SK-N-SH (cell line): ENCODE data around the gene FBXL7. TPM values are rescaled to one million over a fixed set of nuclear protein-coding genes. Genes with fewer than 3 reads are reported as not detected.

Source experiments
- CTCF ChIA-PET: fragments of 300-600, 350-600 bp; formaldehyde crosslinking; extraction: SDS; loops from one replicate; lab custom pipeline; 2021; lab: Yijun Ruan, JAX
- POLR2A ChIA-PET: fragments of 350-600 bp; sonication (Branson Sonifier 250); formaldehyde crosslinking; extraction: SDS; loops from one replicate; lab custom pipeline; 2020; ENCODE audit warnings: antibody characterized with exemption, inconsistent platforms; lab: Yijun Ruan, JAX
- DNase-seq: peaks from one replicate; pipeline ENCODE4 v3.0.0; 2012
- H2AFZ ChIP-seq: fragments of 200-600 bp; sonication (generic); 2 replicates; pipeline ENCODE4 v1.8.1; 2016; ENCODE audit warnings: antibody characterized with exemption, mild to moderate bottlenecking, low read depth
- H3F3A ChIP-seq: fragments of 200-600 bp; sonication (generic); replicated peaks from 2 replicates; pipeline ENCODE3; 2016; ENCODE audit warnings: antibody characterized with exemption, mild to moderate bottlenecking; ENCODE audit not compliant: insufficient read depth
- H3K27ac ChIP-seq, 2 experiments: fragments of 200-500 bp in 1 of 2; fragments of 200-600 bp in 1 of 2; sonication (Bioruptor generic) in 1 of 2; sonication (generic), shearing (Covaris generic) in 1 of 2; 2 replicates each; pipeline versions ENCODE4 v1.5.1 to v1.6.1; 2014 to 2016; ENCODE audit warnings: low read depth in 2 of 2, inconsistent platforms in 1 of 2, low read length in 1 of 2, mild to moderate bottlenecking in 1 of 2, mixed read lengths in 1 of 2
- H3K27me3 ChIP-seq: fragments of 200-600 bp; sonication (generic), shearing (Covaris generic); 2 replicates; pipeline ENCODE4 v1.6.1; 2016; ENCODE audit warnings: mixed run types; ENCODE audit not compliant: insufficient read depth
- H3K36me3 ChIP-seq, 2 experiments: fragments of 200-500 bp in 1 of 2; fragments of 200-600 bp in 1 of 2; sonication (Bioruptor generic) in 1 of 2; sonication (generic) in 1 of 2; replicated peaks in 1 of 2; 2 replicates each; pipeline versions ENCODE3 to v1.5.1; 2014 to 2016; ENCODE audit warnings: low read length in 1 of 2, mild to moderate bottlenecking in 1 of 2; ENCODE audit not compliant: insufficient read depth in 2 of 2, control insufficient read depth in 1 of 2
- H3K4me1 ChIP-seq, 2 experiments: fragments of 200-500 bp in 1 of 2; fragments of 200-600 bp in 1 of 2; sonication (Bioruptor generic) in 1 of 2; sonication (generic), shearing (Covaris generic) in 1 of 2; 2 replicates each; pipeline versions ENCODE4 v1.5.1 to v1.6.1; 2014 to 2016; ENCODE audit warnings: low read depth in 1 of 2, low read length in 1 of 2, mixed run types in 1 of 2; ENCODE audit not compliant: insufficient read depth in 2 of 2, control insufficient read depth in 1 of 2
- H3K4me2 ChIP-seq: fragments of 200-600 bp; sonication (generic), shearing (Covaris generic); 2 replicates; pipeline ENCODE4 v1.6.1; 2017; ENCODE audit warnings: mixed run types
- H3K4me3 ChIP-seq, 2 experiments: fragments of 200-500 bp in 1 of 2; fragments of 200-600 bp in 1 of 2; sonication (Bioruptor generic) in 1 of 2; sonication (generic), shearing (Covaris generic) in 1 of 2; 2 replicates each; pipeline versions ENCODE4 v1.5.1 to v1.8.1; 2014 to 2016; ENCODE audit warnings: low read depth in 2 of 2, inconsistent platforms in 1 of 2, low read length in 1 of 2, mild to moderate bottlenecking in 1 of 2, mixed read lengths in 1 of 2, moderate library complexity in 1 of 2
- H3K79me2 ChIP-seq: fragments of 200-600 bp; sonication (generic); 2 replicates; pipeline ENCODE4 v1.8.1; 2017; ENCODE audit warnings: mild to moderate bottlenecking; ENCODE audit not compliant: insufficient read depth
- H3K9ac ChIP-seq: fragments of 200-600 bp; sonication (generic); 2 replicates; pipeline ENCODE4 v1.6.1; 2017; ENCODE audit warnings: mixed run types
- H3K9me2 ChIP-seq: fragments of 200-600 bp; sonication (generic); 2 replicates; pipeline ENCODE4 v1.6.1; 2017; ENCODE audit warnings: mixed run types
- H3K9me3 ChIP-seq: fragments of 200-600 bp; sonication (generic); 2 replicates; pipeline ENCODE4 v1.6.1; 2017; ENCODE audit warnings: mixed run types, mild to moderate bottlenecking, moderate library complexity
- H4K20me1 ChIP-seq: fragments of 200-600 bp; sonication (generic); 2 replicates; pipeline ENCODE4 v1.6.1; 2017; ENCODE audit warnings: mild to moderate bottlenecking, mixed run types; ENCODE audit not compliant: insufficient read depth
- ELF1 ChIP-seq: IDR thresholded peaks from 2 replicates; pipeline ENCODE4 v1.4.0; 2012
- EP300 ChIP-seq, 2 experiments: IDR thresholded peaks; 2 replicates each; pipeline versions ENCODE4 v1.4.0 to v1.6.1; 2012; ENCODE audit warnings: borderline replicate concordance in 1 of 2, low read depth in 1 of 2, low read length in 1 of 2
- FOSL2 ChIP-seq: IDR thresholded peaks from 2 replicates; pipeline ENCODE4 v1.4.0; 2012; ENCODE audit warnings: low read depth, mild to moderate bottlenecking, moderate library complexity, borderline replicate concordance
- FOXJ3 ChIP-seq: sonication (generic); formaldehyde crosslinking; IDR thresholded peaks from 2 replicates; pipeline ENCODE4 v1.5.1; 2020; ENCODE audit warnings: mild to moderate bottlenecking, missing genetic modification reagents
- FOXM1 ChIP-seq: IDR thresholded peaks from 2 replicates; pipeline ENCODE4 v1.4.0; 2012; ENCODE audit warnings: low read depth, mild to moderate bottlenecking
- GATA2 ChIP-seq: sonication (generic); formaldehyde crosslinking; IDR thresholded peaks from 2 replicates; pipeline ENCODE4 v1.5.0; 2020; ENCODE audit warnings: mild to moderate bottlenecking, missing genetic modification reagents
- JUND ChIP-seq: IDR thresholded peaks from 2 replicates; pipeline ENCODE4 v1.4.0; 2012
- MEF2A ChIP-seq: IDR thresholded peaks from 2 replicates; pipeline ENCODE4 v1.4.0; 2012; ENCODE audit warnings: low read depth, borderline replicate concordance
- NFIC ChIP-seq: IDR thresholded peaks from 2 replicates; pipeline ENCODE4 v1.4.0; 2012; ENCODE audit warnings: borderline replicate concordance
- NRF1 ChIP-seq: IDR thresholded peaks from 2 replicates; pipeline ENCODE4 v1.6.1; 2012; ENCODE audit warnings: low read depth, mild to moderate bottlenecking, low read length
- POLR2AphosphoS5 ChIP-seq: IDR thresholded peaks from 2 replicates; pipeline ENCODE4 v1.6.1; 2012; ENCODE audit warnings: low read depth, low read length
- RAD21 ChIP-seq: IDR thresholded peaks from 2 replicates; pipeline ENCODE4 v1.6.1; 2012; ENCODE audit warnings: mild to moderate bottlenecking, low read length
- RFX5 ChIP-seq: IDR thresholded peaks from 2 replicates; pipeline ENCODE4 v1.6.1; 2012; ENCODE audit warnings: mild to moderate bottlenecking, improper control_type of control experiment, low read length
- RXRA ChIP-seq: IDR thresholded peaks from 2 replicates; pipeline ENCODE4 v1.4.0; 2012; ENCODE audit warnings: low read depth, mild to moderate bottlenecking, borderline replicate concordance
- TAF1 ChIP-seq: IDR thresholded peaks from 2 replicates; pipeline ENCODE4 v1.6.1; 2012; ENCODE audit warnings: low read depth, mild to moderate bottlenecking, low read length, moderate library complexity, borderline replicate concordance
- WGBS: methylation state at CpG from one replicate; pipeline ENCODE4 v1.1.6; 2017; ENCODE audit warnings: low lambda C conversion rate; 5-methylcytosine and 5-hydroxymethylcytosine counted together
- polyA plus RNA-seq, 3 experiments: library from polyadenylated mRNA; depleted of rRNA; stranded (reverse); fragments of >200 nt; gene quantifications; 2 replicates each; pipeline ENCODE4 v1.2.3, GENCODE V29; 2012
- TF ChIP-seq, protein P1 (sequence below): IDR thresholded peaks from 2 replicates; pipeline ENCODE4 v1.4.0; 2012; ENCODE audit warnings: low read depth, borderline replicate concordance
- TF ChIP-seq, protein P2 (sequence below): fragments of 200-600 bp; sonication (generic); IDR thresholded peaks from 2 replicates; pipeline ENCODE4 v1.6.1; 2017; ENCODE audit warnings: antibody characterized with exemption, mild to moderate bottlenecking, moderate library complexity

FBXL7 gene
- polyA plus RNA-seq, 1 of the 3 experiments (the other 2 are of a cell fraction): 7.0 TPM

DNA sequence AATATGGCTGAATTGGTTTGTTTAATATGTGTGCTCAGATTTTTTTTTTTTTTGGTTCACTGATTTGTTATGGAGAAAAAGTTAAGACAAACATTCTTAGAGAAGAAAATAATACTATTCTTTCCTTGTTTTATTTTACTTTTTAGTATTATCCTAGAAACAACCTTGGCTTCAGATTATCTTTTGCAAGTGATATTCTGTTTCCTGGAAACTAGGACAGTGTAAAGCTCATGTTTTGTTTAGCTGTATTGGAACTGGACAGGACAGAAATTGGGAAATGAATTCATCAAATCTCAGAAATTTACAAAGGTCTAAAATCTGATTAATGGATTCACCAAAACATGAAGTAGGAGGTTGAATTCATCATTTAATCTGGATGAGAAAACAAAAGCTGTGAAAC, 130.5 kb downstream of the FBXL7 start:
- H2AFZ ChIP-seq: peak overlapping the region; percentile 66
- POLR2A ChIA-PET: no interaction called here
- no peaks in the 10 kb centered on the region for H3K27me3 ChIP-seq
- no peaks in the 10 kb centered on the region for H3K9me3 ChIP-seq
- peaks cover 7% of the 10 kb centered on the region for H3F3A ChIP-seq
- H3K4me1 ChIP-seq: peaks cover 3 to 6% of the 10 kb centered on the region in 2 experiments; a peak in 3 of 4 replicates
- no peak overlapping the region for H3K9ac ChIP-seq
- DNase-seq: no peak
- no peaks in the 10 kb centered on the region for H3K9me2 ChIP-seq
- H3K79me2 ChIP-seq: peaks cover 26% of the 10 kb centered on the region
- TF ChIP-seq ELF1 (no peak), RXRA (no peak), FOSL2 (no peak), NRF1 (no peak)
- TF ChIP-seq, protein P1, sequence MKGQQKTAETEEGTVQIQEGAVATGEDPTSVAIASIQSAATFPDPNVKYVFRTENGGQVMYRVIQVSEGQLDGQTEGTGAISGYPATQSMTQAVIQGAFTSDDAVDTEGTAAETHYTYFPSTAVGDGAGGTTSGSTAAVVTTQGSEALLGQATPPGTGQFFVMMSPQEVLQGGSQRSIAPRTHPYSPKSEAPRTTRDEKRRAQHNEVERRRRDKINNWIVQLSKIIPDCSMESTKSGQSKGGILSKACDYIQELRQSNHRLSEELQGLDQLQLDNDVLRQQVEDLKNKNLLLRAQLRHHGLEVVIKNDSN: no peak
- TF ChIP-seq, all 33 proteins: peak for 0
- Histone ChIP-seq H3K4me2 (peak overlapping the region; percentile 25; the same call in 1 of the 2 replicates), H3K27ac (peak overlapping the region in 1 of 2 experiments; percentile 42; a peak in 2 of 4 replicates), H3K36me3 (no peaks in the 10 kb centered on the region), H4K20me1 (no peaks in the 10 kb centered on the region), H3K4me3 (no peak overlapping the region)
- CTCF ChIA-PET: interaction anchor here (1.1 to 1.2 kb wide), 2 partner anchors 15 to 36 kb away, joined by 4 read pairs; no protein-coding TSS in a partner anchor

DNA sequence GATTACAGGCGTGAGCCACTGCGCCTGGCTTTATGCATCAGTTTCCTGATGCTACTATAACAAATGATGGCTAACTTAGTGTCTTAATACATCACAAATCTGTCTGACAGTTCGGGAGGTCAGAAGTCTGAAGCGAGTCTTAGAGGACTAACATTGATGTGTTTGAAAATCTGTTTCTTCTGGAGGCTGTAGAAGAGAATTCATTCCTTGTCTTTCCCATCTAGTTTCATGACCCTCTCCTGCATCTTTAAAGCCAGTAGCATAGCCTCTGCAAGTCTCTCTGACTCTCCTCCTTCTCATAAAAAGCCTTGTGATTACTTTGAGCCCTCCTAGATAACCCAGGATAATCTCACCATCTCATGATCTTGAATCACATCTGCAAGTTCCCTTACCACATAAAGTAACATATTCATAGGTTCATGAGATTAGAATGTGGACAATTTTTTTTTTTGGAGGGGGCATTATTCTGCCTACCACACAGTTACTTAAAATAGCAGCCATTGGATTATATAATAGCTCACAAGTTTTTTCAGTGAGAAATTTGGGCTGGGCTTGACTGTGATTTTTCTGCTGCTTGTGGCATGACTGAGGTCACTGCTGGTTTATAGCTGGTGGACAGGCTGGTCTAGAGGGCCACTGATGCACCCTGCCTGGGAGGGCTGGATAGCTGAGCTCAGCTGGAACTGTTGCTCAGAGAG, 134.8 kb downstream of the FBXL7 start:
- Histone ChIP-seq H3K4me1 (peaks cover 3 to 6% of the 10 kb centered on the region in 2 experiments; a peak in 3 of 4 replicates), H2AFZ (no peak overlapping the region), H3K36me3 (no peaks in the 10 kb centered on the region), H3F3A (peaks cover 6% of the 10 kb centered on the region), H3K9me2 (no peaks in the 10 kb centered on the region), H4K20me1 (no peaks in the 10 kb centered on the region), H3K4me2 (no peak overlapping the region; the same call in 1 of the 2 replicates), H3K79me2 (peaks cover 13% of the 10 kb centered on the region), H3K4me3 (no peak overlapping the region)
- WGBS: 80% methylated on average over 4 of the region's 4 CpGs
- DNase-seq: no peak
- CTCF ChIA-PET: no interaction called here
- no peak for TF ChIP-seq NFIC
- no peak for TF ChIP-seq RAD21
- no peak for TF ChIP-seq RFX5
- TF ChIP-seq FOXM1: no peak
- no peak for TF ChIP-seq GATA2 (CRISPR knock-in tag)
- TF ChIP-seq, protein P1: no peak
- TF ChIP-seq, protein P2, sequence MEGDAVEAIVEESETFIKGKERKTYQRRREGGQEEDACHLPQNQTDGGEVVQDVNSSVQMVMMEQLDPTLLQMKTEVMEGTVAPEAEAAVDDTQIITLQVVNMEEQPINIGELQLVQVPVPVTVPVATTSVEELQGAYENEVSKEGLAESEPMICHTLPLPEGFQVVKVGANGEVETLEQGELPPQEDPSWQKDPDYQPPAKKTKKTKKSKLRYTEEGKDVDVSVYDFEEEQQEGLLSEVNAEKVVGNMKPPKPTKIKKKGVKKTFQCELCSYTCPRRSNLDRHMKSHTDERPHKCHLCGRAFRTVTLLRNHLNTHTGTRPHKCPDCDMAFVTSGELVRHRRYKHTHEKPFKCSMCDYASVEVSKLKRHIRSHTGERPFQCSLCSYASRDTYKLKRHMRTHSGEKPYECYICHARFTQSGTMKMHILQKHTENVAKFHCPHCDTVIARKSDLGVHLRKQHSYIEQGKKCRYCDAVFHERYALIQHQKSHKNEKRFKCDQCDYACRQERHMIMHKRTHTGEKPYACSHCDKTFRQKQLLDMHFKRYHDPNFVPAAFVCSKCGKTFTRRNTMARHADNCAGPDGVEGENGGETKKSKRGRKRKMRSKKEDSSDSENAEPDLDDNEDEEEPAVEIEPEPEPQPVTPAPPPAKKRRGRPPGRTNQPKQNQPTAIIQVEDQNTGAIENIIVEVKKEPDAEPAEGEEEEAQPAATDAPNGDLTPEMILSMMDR: no peak
- TF ChIP-seq EP300 (IDR thresholded peaks at IDR 0.05; ENCODE audit: borderline replicate concordance in 1 of 2, low read depth in 1 of 2, low read length in 1 of 2): no peak
- TF ChIP-seq TAF1: no peak
- TF ChIP-seq JUND: no peak
- no peak for TF ChIP-seq FOSL2
- TF ChIP-seq FOXJ3 (CRISPR knock-in tag): no peak
- no peak for TF ChIP-seq POLR2AphosphoS5
- no peak for TF ChIP-seq MEF2A
- TF ChIP-seq, all 33 proteins: peak for 0
- Histone ChIP-seq H3K27ac (no peak overlapping the region), H3K9me3 (no peaks in the 10 kb centered on the region), H3K9ac (no peak overlapping the region), H3K27me3 (no peaks in the 10 kb centered on the region)
- POLR2A ChIA-PET: no interaction called here
